LNCAP (cell line): ENCODE results near the gene SNCAIP.

ENCODE experiments used
- CTCF ChIP-seq: fragments of 450-650 bp; IDR thresholded peaks from 2 replicates; pipeline ENCODE4 v1.5.1; 2017; ENCODE audit warnings: mild to moderate bottlenecking

SNCAIP gene

DNA sequence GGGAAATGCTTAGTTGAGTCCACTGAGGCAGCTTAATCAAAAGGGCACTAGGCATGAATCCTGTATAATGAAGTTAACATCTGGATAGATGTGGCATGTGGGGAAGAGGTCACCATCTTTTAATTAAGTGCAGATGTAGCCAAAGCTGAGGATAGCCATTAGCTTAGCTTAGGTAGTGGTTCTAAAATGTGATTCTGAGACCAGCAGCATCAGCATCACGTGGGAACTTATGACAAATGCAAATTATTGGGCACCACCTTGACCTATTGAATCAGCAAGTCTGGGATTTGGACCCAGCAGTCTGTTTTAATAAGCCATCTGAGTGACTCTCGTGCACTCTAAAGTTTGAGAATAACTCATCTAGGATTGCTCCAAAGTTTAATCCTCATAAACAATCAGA, 63.8 kb downstream of the SNCAIP start:
- TF ChIP-seq CTCF, result no peak

- TF ChIP-seq CTCF, result no peak
Observed at GRCh38 chr5:122376250-122376649, 64.2 kb downstream of the SNCAIP start.

- TF ChIP-seq CTCF, result no peak
Observed at GRCh38 chr5:122377026-122377425, 65.0 kb downstream of the SNCAIP start.

DNA sequence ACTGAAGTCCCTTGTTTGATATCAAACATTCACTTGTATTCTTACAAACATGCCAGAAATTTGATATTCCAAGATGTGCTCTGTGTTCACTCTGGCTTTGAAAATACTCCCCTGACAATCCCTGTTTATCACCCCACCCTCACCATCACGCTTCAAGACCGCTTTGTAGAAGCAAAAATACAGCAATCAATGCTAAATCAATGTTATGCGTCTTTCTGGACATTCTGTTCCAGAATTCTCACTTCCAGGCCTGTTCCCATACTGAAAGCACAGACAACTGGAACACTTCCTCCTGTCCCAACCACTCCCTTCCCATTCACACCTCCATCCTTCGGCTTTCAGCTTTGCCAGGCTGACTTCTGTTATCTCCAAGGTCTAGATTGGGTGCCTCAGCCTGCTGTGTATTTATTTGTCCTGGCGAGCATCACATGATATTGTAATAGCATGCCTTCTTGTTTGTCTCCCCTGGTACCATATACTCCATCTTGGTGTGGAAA, 72.8 kb downstream of the SNCAIP start:
- TF ChIP-seq CTCF, result no peak

- no peak for TF ChIP-seq CTCF
Observed at GRCh38 chr5:122385286-122385685, 73.2 kb downstream of the SNCAIP start.

GRCh38 chr5:122385808-122386207, 73.8 kb downstream of the SNCAIP start:
- TF ChIP-seq CTCF, result no peak

GRCh38 chr5:122390154-122390553, 78.1 kb downstream of the SNCAIP start:
- TF ChIP-seq CTCF, result no peak

DNA sequence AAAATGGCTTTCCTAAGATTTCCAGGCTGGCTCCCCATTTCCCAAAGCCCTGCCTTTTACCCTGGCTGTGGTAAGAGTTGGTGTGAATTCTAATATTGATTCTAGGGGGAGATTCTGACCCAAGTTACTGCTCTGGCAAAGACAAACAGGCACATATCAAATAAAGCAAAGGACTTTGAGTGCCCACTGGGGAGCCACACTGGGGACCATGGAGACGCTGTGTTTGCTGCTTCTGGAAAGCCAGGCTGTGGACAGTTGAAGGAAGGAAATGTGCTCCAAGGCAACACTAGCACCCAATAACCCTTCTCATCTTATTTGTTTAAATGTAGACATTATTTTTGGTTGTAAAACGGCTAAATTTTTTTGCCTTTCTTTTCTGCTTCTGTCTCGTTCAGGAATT, 78.7 kb downstream of the SNCAIP start:
- TF ChIP-seq CTCF, result no peak
